ENCODE data around the gene EFNA1.
"Not testable (repeated sequence)": the region's sequence is repeated elsewhere in the genome, so short reads cannot be mapped to it uniquely, and the experiment has no call there.

The EFNA1 gene

GRCh38 chr1:155125511-155125945 is 2.1 kb upstream of the EFNA1 start:
- no peak for DNase-seq

GRCh38 chr1:155125946-155126555 is 1.6 kb upstream of the EFNA1 start:
- no peak for DNase-seq

- no peak for DNase-seq
These were observed 1.0 kb upstream of the EFNA1 start for GRCh38 chr1:155126556-155127104.

- DNase-seq: no peak
These were observed 485 bp downstream of the EFNA1 start for GRCh38 chr1:155127967-155128754.

GRCh38 chr1:155128755-155129473 is 1.2 kb downstream of the EFNA1 start:
- DNase-seq: no peak

- no peak for DNase-seq
These were observed 2.8 kb downstream of the EFNA1 start for GRCh38 chr1:155130272-155131006.

GRCh38 chr1:155131285-155131684 is 3.6 kb downstream of the EFNA1 start:
- no peak for DNase-seq

- DNase-seq: no peak
These were observed 4.2 kb downstream of the EFNA1 start for GRCh38 chr1:155131856-155132255.

GRCh38 chr1:155133799-155134281 is 6.2 kb downstream of the EFNA1 start:
- DNase-seq: no peak

GRCh38 chr1:155134322-155134721 is 6.6 kb downstream of the EFNA1 start:
- no peak for DNase-seq

GRCh38 chr1:155134880-155135414 is 7.3 kb downstream of the EFNA1 start:
- DNase-seq: peak; percentile 75

- peak; percentile 94 for DNase-seq
These were observed 7.8 kb downstream of the EFNA1 start, which contains the start of gene SLC50A1 for GRCh38 chr1:155135415-155136028. Gene SLC50A1, plus strand, starts transcription at chr1:155135852. Its CDS starts 60 bp downstream, at chr1:155135912.

GRCh38 chr1:155136748-155137147 is 9.1 kb downstream of the EFNA1 start:
- DNase-seq: peak; percentile 54

GRCh38 chr1:155137154-155137949 is 9.7 kb downstream of the EFNA1 start:
- no peak for DNase-seq

GRCh38 chr1:155139895-155140629 is 12.4 kb downstream of the EFNA1 start, which contains the start of gene DPM3:
Gene DPM3, minus strand, starts transcription at chr1:155140531. Its CDS starts 291 bp downstream, at chr1:155140240.
- peak; percentile 87 for DNase-seq

- DNase-seq: no peak
These were observed 12.9 kb downstream of the EFNA1 start for GRCh38 chr1:155140630-155140953.

- DNase-seq: no peak
These were observed 14.1 kb downstream of the EFNA1 start for GRCh38 chr1:155141749-155142148.

GRCh38 chr1:155145491-155145890 is 17.8 kb downstream of the EFNA1 start:
- DNase-seq: no peak

- DNase-seq: not testable (repeated sequence)
These were observed 28.4 kb downstream of the EFNA1 start for GRCh38 chr1:155155996-155156643.

GRCh38 chr1:155158991-155159390 is 31.3 kb downstream of the EFNA1 start:
- DNase-seq: no peak
